Peyer's patch (tissue), 4 donors: Measurements from ENCODE around the gene GPC6. TPM values are rescaled to one million over a fixed set of nuclear protein-coding genes. Genes with fewer than 3 reads are reported as not detected.

ENCODE experiments used
- DNase-seq, 3 donors: peaks; one replicate each; pipeline ENCODE4 v3.0.0-alpha.2; 2017 to 2019
- H3K27ac ChIP-seq, 4 donors: fragments of 200-600 bp; sonication (generic); one replicate each; pipeline ENCODE4 v1.5.1; 2016 to 2019
- H3K27me3 ChIP-seq, 2 donors: fragments of 200-600 bp; sonication (generic); one replicate each; pipeline ENCODE4 v1.5.1; 2019
- H3K36me3 ChIP-seq, 3 donors: fragments of 200-600 bp; sonication (generic); one replicate each; pipeline ENCODE4 v1.5.1; 2016 to 2019
- H3K4me1 ChIP-seq, 4 donors: fragments of 200-600 bp; sonication (generic); one replicate each; pipeline ENCODE4 v1.5.1; 2016 to 2019
- H3K4me3 ChIP-seq, 4 donors: fragments of 200-600 bp; sonication (generic); 1 replicate in 3 of 4; 2 replicates in 1 of 4; pipeline ENCODE4 v1.5.1; 2016 to 2019; ENCODE audit warnings: mild to moderate bottlenecking in 1 of 4
- H3K9me3 ChIP-seq, 4 donors: fragments of 200-600 bp; sonication (generic); one replicate each; pipeline ENCODE4 v1.5.1; 2016 to 2019; ENCODE audit warnings: mild to moderate bottlenecking in 1 of 4
- POLR2A ChIP-seq, 2 donors: fragments of 450-650 bp; IDR thresholded peaks; one replicate each; pipeline ENCODE4 v1.5.1; 2017; ENCODE audit warnings: antibody characterized with exemption in 2 of 2, mild to moderate bottlenecking in 2 of 2, moderate library complexity in 2 of 2
- total RNA-seq, 4 donors: library from RNA; depleted of rRNA; stranded (reverse); fragments of >200 nt; gene quantifications; one replicate each; pipeline ENCODE4 v1.1.0, GENCODE V29; 2016
- TF ChIP-seq, protein P1 (sequence below), 6 experiments: fragments of 450-650 bp in 4 of 6; fragments of 200-600 bp in 2 of 6; sonication (generic) in 1 of 6; IDR thresholded peaks; one replicate each; pipeline ENCODE4 v1.5.1; 2017 to 2019; ENCODE audit warnings: antibody characterized with exemption in 6 of 6, mild to moderate bottlenecking in 3 of 6, moderate library complexity in 1 of 6

Gene GPC6
- total RNA-seq, 4 donors from 2014 or later: 1.6 to 13.2 (median 2.6) TPM

DNA sequence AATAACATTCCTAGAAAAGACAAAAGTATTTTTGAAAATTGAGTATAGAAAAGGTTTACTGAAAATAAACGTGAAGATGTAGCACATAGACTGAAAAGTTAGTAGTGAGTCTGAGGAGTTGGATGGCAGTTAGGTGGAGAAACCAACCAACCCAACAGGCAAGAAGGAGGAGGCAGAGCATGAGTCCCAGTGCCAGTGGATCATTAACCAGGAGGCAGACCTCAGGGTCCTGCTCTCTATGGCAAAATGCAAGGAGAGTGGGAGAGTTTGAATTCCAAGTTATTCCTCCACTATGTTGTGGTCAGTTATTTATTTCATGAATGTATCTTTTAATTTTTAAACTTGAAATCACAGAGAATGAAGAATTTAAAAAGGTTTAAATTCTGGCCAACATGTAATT, 446.4 kb downstream of the GPC6 start:
- Histone ChIP-seq H3K27me3 (no peaks in the 10 kb centered on the region), H3K36me3 (no peaks in the 10 kb centered on the region), H3K9me3 (no peaks in the 10 kb centered on the region), H3K4me3 (no peak overlapping the region), H3K4me1 (no peaks in the 10 kb centered on the region), H3K27ac (no peak overlapping the region)
- TF ChIP-seq, protein P1, sequence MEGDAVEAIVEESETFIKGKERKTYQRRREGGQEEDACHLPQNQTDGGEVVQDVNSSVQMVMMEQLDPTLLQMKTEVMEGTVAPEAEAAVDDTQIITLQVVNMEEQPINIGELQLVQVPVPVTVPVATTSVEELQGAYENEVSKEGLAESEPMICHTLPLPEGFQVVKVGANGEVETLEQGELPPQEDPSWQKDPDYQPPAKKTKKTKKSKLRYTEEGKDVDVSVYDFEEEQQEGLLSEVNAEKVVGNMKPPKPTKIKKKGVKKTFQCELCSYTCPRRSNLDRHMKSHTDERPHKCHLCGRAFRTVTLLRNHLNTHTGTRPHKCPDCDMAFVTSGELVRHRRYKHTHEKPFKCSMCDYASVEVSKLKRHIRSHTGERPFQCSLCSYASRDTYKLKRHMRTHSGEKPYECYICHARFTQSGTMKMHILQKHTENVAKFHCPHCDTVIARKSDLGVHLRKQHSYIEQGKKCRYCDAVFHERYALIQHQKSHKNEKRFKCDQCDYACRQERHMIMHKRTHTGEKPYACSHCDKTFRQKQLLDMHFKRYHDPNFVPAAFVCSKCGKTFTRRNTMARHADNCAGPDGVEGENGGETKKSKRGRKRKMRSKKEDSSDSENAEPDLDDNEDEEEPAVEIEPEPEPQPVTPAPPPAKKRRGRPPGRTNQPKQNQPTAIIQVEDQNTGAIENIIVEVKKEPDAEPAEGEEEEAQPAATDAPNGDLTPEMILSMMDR (IDR thresholded peaks at IDR 0.05): no peak
- no peak for TF ChIP-seq POLR2A (IDR thresholded peaks at IDR 0.05)
- DNase-seq: no peak

GRCh38 chr13:93673885-93674284, 447.3 kb downstream of the GPC6 start:
- H3K4me1 ChIP-seq: no peaks in the 10 kb centered on the region
- no peak overlapping the region for H3K27ac ChIP-seq
- H3K4me3 ChIP-seq: no peak overlapping the region
- no peaks in the 10 kb centered on the region for H3K9me3 ChIP-seq
- H3K36me3 ChIP-seq: no peaks in the 10 kb centered on the region
- H3K27me3 ChIP-seq: no peaks in the 10 kb centered on the region
- TF ChIP-seq, protein P1 (IDR thresholded peaks at IDR 0.05): no peak
- no peak for TF ChIP-seq POLR2A (IDR thresholded peaks at IDR 0.05)
- DNase-seq: no peak

DNA sequence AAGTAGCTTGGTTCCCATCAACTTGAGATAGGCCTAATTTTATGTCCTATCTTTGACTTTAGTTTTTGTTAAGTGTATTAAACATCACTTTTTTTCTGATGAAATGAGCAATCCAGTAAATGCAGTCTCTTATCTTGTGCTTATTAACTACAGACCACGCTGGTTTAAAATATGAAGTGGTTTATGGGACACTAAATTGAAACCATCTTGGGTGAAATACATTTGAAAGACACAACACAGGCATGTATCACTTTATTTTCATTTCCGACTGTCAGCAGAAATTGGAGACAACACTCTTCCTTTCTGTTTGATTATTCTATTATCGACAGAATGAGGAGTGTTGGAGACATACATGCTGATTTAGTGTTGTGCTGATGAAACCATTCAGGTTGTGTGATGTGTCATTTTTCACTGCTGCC, 447.7 kb downstream of the GPC6 start:
- no peaks in the 10 kb centered on the region for H3K9me3 ChIP-seq
- no peaks in the 10 kb centered on the region for H3K36me3 ChIP-seq
- no peak for DNase-seq
- H3K4me3 ChIP-seq: no peak overlapping the region
- H3K4me1 ChIP-seq: no peaks in the 10 kb centered on the region
- H3K27me3 ChIP-seq: no peaks in the 10 kb centered on the region
- no peak overlapping the region for H3K27ac ChIP-seq
- TF ChIP-seq POLR2A (IDR thresholded peaks at IDR 0.05): no peak
- TF ChIP-seq, protein P1 (IDR thresholded peaks at IDR 0.05): no peak

DNA sequence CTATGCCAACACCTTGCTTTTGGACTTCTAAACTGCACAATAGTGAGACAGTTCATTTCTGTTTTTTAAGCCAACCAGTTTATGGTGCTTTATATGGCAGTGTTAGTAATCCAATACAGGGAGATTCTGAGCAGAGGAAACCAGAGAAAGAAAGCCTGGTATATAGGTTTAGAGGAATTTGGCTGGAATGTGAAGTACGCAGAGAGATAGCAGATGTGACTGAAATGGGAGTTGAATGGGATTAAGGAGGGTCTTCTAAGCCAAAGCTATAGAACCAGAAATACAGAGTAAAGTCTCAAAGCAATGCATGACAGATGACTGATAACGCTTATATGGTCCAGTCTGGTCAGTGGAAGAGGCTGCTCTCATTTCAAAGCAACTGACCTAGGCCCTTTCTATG, 453.7 kb downstream of the GPC6 start:
- TF ChIP-seq, protein P1 (IDR thresholded peaks at IDR 0.05): no peak
- no peak for TF ChIP-seq POLR2A (IDR thresholded peaks at IDR 0.05)
- H3K27me3 ChIP-seq: no peaks in the 10 kb centered on the region
- no peak overlapping the region for H3K27ac ChIP-seq
- no peak for DNase-seq
- no peaks in the 10 kb centered on the region for H3K4me1 ChIP-seq
- no peaks in the 10 kb centered on the region for H3K9me3 ChIP-seq
- H3K36me3 ChIP-seq: no peaks in the 10 kb centered on the region
- H3K4me3 ChIP-seq: no peak overlapping the region

GRCh38 chr13:93685900-93686299, 459.3 kb downstream of the GPC6 start:
- no peaks in the 10 kb centered on the region for H3K4me1 ChIP-seq
- TF ChIP-seq POLR2A (IDR thresholded peaks at IDR 0.05): no peak
- TF ChIP-seq, protein P1 (IDR thresholded peaks at IDR 0.05): no peak
- H3K9me3 ChIP-seq: no peaks in the 10 kb centered on the region
- no peak overlapping the region for H3K27ac ChIP-seq
- no peak for DNase-seq
- no peaks in the 10 kb centered on the region for H3K27me3 ChIP-seq
- H3K4me3 ChIP-seq: no peak overlapping the region
- no peaks in the 10 kb centered on the region for H3K36me3 ChIP-seq

- no peaks in the 10 kb centered on the region for H3K36me3 ChIP-seq
- H3K9me3 ChIP-seq: no peaks in the 10 kb centered on the region
- no peak for TF ChIP-seq POLR2A (IDR thresholded peaks at IDR 0.05)
- TF ChIP-seq, protein P1 (IDR thresholded peaks at IDR 0.05): no peak
- DNase-seq: no peak
- no peak overlapping the region for H3K4me3 ChIP-seq
- no peaks in the 10 kb centered on the region for H3K4me1 ChIP-seq
- no peak overlapping the region for H3K27ac ChIP-seq
- H3K27me3 ChIP-seq: no peaks in the 10 kb centered on the region
These were observed 459.8 kb downstream of the GPC6 start for GRCh38 chr13:93686399-93686798.
